WTC11 (cell line): ENCODE data around the gene CSNK2A2. TPM values are rescaled to one million over a fixed set of nuclear protein-coding genes. Genes with fewer than 3 reads are reported as not detected.
A peak's percentile ranks its signal among the peaks of the same experiment; 100 is the strongest.

Experiments
- ATAC-seq: fragments of 200-7000 bp; cut with Tn5 transposase; 2 replicates; pipeline ENCODE4 v1.10.0; 2021; ENCODE audit warnings: mild to moderate bottlenecking, moderate library complexity
- CTCF ChIA-PET: fragments of 300-600 bp; sonication (Branson Sonifier 250); formaldehyde crosslinking; loops from one replicate; lab custom pipeline; 2021; ENCODE audit warnings: antibody characterized with exemption; lab: Charles Lee
- POLR2A ChIA-PET: fragments of 350-600 bp; sonication (Branson Sonifier 250); formaldehyde crosslinking; loops from one replicate; lab custom pipeline; 2021; ENCODE audit warnings: antibody characterized with exemption; lab: Charles Lee
- DNase-seq: peaks from one replicate; pipeline ENCODE4 v3.0.0; 2021; ENCODE audit warnings: low spot score
- H3K27ac Mint-ChIP-seq: 2 replicates; pipeline ENCODE4 v1.8.0; 2021; ENCODE audit warnings: mixed read lengths
- H3K27me3 Mint-ChIP-seq: 2 replicates; pipeline ENCODE4 v1.8.0; 2021; ENCODE audit warnings: low read depth, mild to moderate bottlenecking, moderate library complexity, mixed read lengths
- H3K36me3 Mint-ChIP-seq: 2 replicates; pipeline ENCODE4 v1.8.0; 2021; ENCODE audit warnings: mixed read lengths
- H3K4me1 Mint-ChIP-seq: 2 replicates; pipeline ENCODE4 v1.8.0; 2022; ENCODE audit warnings: mixed read lengths
- H3K4me3 Mint-ChIP-seq: 2 replicates; pipeline ENCODE4 v1.8.0; 2021; ENCODE audit warnings: mild to moderate bottlenecking, moderate library complexity, mixed read lengths
- H3K9me3 Mint-ChIP-seq: 2 replicates; pipeline ENCODE4 v1.8.0; 2021; ENCODE audit warnings: mixed read lengths
- AR ChIP-seq: fragments of 250-450 bp; sonication (Bioruptor Pico); IDR thresholded peaks from 2 replicates; pipeline ENCODE4 v1.9.0; 2021; ENCODE audit warnings: mild to moderate bottlenecking
- CREB1 ChIP-seq: sonication (generic); formaldehyde crosslinking; IDR thresholded peaks from 2 replicates; pipeline ENCODE4 v1.8.0; 2023; ENCODE audit warnings: mild to moderate bottlenecking, missing genetic modification reagents
- FOXP4 ChIP-seq: sonication (generic); formaldehyde crosslinking; IDR thresholded peaks from 2 replicates; pipeline ENCODE4 v1.8.0; 2022; ENCODE audit warnings: mild to moderate bottlenecking, missing genetic modification reagents
- SMAD4 ChIP-seq: sonication (generic); formaldehyde crosslinking; IDR thresholded peaks from 2 replicates; pipeline ENCODE4 v1.8.0; 2022; ENCODE audit warnings: mild to moderate bottlenecking, missing genetic modification reagents
- STAT6 ChIP-seq: sonication (generic); formaldehyde crosslinking; conservative IDR thresholded peaks from 2 replicates; pipeline ENCODE4 v1.8.1; 2023; ENCODE audit warnings: mild to moderate bottlenecking, low read depth, missing genetic modification reagents, moderate library complexity
- TEAD1 ChIP-seq: sonication (generic); formaldehyde crosslinking; IDR thresholded peaks from 2 replicates; pipeline ENCODE4 v1.8.0; 2022; ENCODE audit warnings: mild to moderate bottlenecking, missing genetic modification reagents
- ZNF138 ChIP-seq: sonication (generic); formaldehyde crosslinking; conservative IDR thresholded peaks from 2 replicates; pipeline ENCODE4 v1.8.1; 2022; ENCODE audit warnings: mild to moderate bottlenecking, moderate library complexity, missing genetic modification reagents
- ZNF263 ChIP-seq: sonication (generic); formaldehyde crosslinking; IDR thresholded peaks from 2 replicates; pipeline ENCODE4 v1.8.1; 2022; ENCODE audit warnings: low read depth, mild to moderate bottlenecking, moderate library complexity, missing genetic modification reagents
- ZNF317 ChIP-seq: sonication (generic); formaldehyde crosslinking; IDR thresholded peaks from 2 replicates; pipeline ENCODE4 v1.8.1; 2023; ENCODE audit warnings: low read depth, mild to moderate bottlenecking, moderate library complexity, missing genetic modification reagents, borderline replicate concordance
- ZNF396 ChIP-seq: fragments of 250-450 bp; sonication (Bioruptor Pico); IDR thresholded peaks from 2 replicates; pipeline ENCODE4 v1.8.0; 2021; ENCODE audit warnings: mild to moderate bottlenecking, moderate library complexity, borderline replicate concordance
- ZNF416 ChIP-seq: fragments of 250-450 bp; sonication (Bioruptor Pico); IDR thresholded peaks from 2 replicates; pipeline ENCODE4 v1.9.0; 2021; ENCODE audit warnings: mild to moderate bottlenecking, inconsistent platforms
- ZNF671 ChIP-seq: fragments of 250-450 bp; sonication (Bioruptor Pico); IDR thresholded peaks from 2 replicates; pipeline ENCODE4 v1.8.0; 2021; ENCODE audit warnings: mild to moderate bottlenecking
- total RNA-seq: library from RNA; stranded (reverse); gene quantifications from 3 replicates; pipeline ENCODE4 v1.2.3, GENCODE V29; 2021
- TF ChIP-seq, protein P1 (sequence below): fragments of 250-450 bp; sonication (Bioruptor Pico); IDR thresholded peaks from 2 replicates; pipeline ENCODE4 v1.9.0; 2021; ENCODE audit warnings: mild to moderate bottlenecking, borderline replicate concordance

Gene CSNK2A2
- total RNA-seq, 1 experiment from 2014 or later, result 114 TPM

GRCh38 chr16:58138852-58139251 lies 59.1 kb downstream of the CSNK2A2 start:
- ChIA-PET CTCF (no interaction called here), POLR2A (no interaction called here)
- Mint-ChIP-seq H3K27me3 (peaks cover 8% of the 10 kb centered on the region), H3K4me3 (no peak overlapping the region), H3K36me3 (peaks cover 23% of the 10 kb centered on the region), H3K4me1 (peaks cover 3% of the 10 kb centered on the region; the same call in 1 of the 2 replicates), H3K27ac (no peak overlapping the region), H3K9me3 (peaks cover 40% of the 10 kb centered on the region)
- DNase-seq (no peak), ATAC-seq (no peak)
- TF ChIP-seq ZNF138 (CRISPR knock-in tag) (no peak), AR (CRISPR knock-in tag) (no peak), STAT6 (CRISPR knock-in tag) (no peak), FOXP4 (CRISPR knock-in tag) (no peak), ZNF416 (no peak), ZNF396 (CRISPR knock-in tag) (no peak), ZNF671 (no peak)

DNA sequence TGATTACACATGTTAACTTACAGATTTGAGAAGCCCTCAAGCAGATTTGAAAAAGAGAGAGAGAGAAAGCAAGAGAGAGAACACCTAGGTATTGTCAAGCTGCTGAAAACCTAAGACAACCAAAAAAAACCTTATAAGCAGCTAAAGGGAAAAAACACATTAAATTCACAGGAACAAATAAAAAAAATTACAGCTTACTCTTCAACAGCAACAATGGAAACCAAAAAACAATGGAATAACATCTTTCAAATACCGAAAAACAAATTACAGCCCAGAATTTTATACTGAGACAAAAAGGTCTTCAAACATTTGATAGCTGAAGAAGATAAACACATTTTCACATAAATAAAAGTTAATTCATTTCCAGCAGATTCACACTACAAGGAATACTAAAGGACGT lies 60.3 kb downstream of the CSNK2A2 start:
- CTCF ChIA-PET, result interaction anchor here (1.5 kb wide), 1 partner anchor 8 kb away, joined by 3 read pairs; the partner anchor contains the start of gene CFAP20
- H3K27me3 Mint-ChIP-seq, result peaks cover 8% of the 10 kb centered on the region
- peaks cover 40% of the 10 kb centered on the region for H3K9me3 Mint-ChIP-seq
- no peak for TF ChIP-seq CREB1 (CRISPR knock-in tag)
- TF ChIP-seq ZNF317 (CRISPR knock-in tag), result peak; percentile 76; the same call in 1 of the 2 replicates
- H3K36me3 Mint-ChIP-seq, result peaks cover 23% of the 10 kb centered on the region
- ATAC-seq, result no peak
- no peak overlapping the region for H3K4me3 Mint-ChIP-seq
- peaks cover 3% of the 10 kb centered on the region; the same call in 1 of the 2 replicates for H3K4me1 Mint-ChIP-seq
- no peak for DNase-seq
- POLR2A ChIA-PET, result no interaction called here
- no peak overlapping the region for H3K27ac Mint-ChIP-seq

DNA sequence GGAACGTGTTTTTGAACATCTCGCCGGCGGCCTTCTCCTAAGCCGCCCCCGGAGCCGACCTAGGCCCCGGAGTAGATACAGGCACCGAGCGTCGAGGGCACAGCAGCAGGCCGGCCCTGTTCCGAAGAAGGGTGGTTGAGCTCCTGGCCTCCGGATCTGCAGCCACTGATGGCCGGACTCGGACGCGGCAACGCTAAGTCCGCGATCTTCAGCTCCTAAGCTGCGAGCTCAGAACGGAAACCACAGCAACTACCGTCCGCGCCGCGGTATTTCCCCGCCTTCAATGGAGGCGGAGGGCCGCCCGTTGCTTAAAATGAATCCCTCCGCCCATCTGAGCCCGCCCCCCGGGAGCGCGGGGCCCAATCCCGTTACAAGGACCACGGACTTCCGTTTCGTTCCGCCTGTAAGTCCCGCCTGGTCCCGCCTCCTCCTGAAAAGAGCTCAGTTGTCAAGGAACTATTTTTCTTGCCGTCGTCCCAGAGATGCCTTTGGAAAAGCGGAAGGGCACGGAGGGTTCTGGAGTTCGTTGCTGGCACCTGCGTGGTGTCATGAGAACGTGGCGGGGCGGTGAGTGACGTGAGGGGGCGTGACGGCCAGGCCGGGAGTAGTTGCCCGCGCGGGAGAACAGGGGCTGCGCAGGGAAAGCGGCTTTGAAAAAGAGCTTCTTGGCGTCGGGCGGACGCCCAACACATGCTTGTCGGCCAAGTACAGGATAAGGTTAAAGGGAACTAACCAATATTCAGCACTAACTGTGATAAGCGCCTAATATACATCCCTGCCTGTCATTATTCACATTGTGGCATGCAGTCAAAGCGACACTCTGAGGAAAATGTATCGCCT lies 68.6 kb downstream of the CSNK2A2 start, which contains the start of gene CFAP20:
Gene CFAP20 (minus strand): TSS at position 285 of the 840 bp plus-strand sequence. CDS start 266 bp downstream, at position 19.
- peak; percentile 94 for ATAC-seq
- DNase-seq, result peak; percentile 97
- Mint-ChIP-seq H3K4me1 (peaks cover 29% of the 10 kb centered on the region), H3K27me3 (no peaks in the 10 kb centered on the region; the same call in 1 of the 2 replicates), H3K4me3 (peak within 1 kb of the TSS; percentile 87), H3K9me3 (no peaks in the 10 kb centered on the region), H3K36me3 (no peaks in the 10 kb centered on the region), H3K27ac (peak within 1 kb of the TSS; percentile 96)
- POLR2A ChIA-PET, result interaction anchor here (0.6 to 2.9 kb wide), 14 partner anchors 9 to 1063 kb away, joined by 3 to 29 read pairs (median 4); partner anchors contain the start of genes MMP15 and USB1
- CTCF ChIA-PET, result interaction anchor here (0.6 to 2.3 kb wide), 31 partner anchors 8 to 358 kb away, joined by 3 to 38 read pairs (median 4); partner anchors contain the start of gene MMP15
- TF ChIP-seq ZNF263 (CRISPR knock-in tag) (no peak), SMAD4 (CRISPR knock-in tag) (no peak), TEAD1 (CRISPR knock-in tag) (peak; percentile 93)
- TF ChIP-seq, protein P1, sequence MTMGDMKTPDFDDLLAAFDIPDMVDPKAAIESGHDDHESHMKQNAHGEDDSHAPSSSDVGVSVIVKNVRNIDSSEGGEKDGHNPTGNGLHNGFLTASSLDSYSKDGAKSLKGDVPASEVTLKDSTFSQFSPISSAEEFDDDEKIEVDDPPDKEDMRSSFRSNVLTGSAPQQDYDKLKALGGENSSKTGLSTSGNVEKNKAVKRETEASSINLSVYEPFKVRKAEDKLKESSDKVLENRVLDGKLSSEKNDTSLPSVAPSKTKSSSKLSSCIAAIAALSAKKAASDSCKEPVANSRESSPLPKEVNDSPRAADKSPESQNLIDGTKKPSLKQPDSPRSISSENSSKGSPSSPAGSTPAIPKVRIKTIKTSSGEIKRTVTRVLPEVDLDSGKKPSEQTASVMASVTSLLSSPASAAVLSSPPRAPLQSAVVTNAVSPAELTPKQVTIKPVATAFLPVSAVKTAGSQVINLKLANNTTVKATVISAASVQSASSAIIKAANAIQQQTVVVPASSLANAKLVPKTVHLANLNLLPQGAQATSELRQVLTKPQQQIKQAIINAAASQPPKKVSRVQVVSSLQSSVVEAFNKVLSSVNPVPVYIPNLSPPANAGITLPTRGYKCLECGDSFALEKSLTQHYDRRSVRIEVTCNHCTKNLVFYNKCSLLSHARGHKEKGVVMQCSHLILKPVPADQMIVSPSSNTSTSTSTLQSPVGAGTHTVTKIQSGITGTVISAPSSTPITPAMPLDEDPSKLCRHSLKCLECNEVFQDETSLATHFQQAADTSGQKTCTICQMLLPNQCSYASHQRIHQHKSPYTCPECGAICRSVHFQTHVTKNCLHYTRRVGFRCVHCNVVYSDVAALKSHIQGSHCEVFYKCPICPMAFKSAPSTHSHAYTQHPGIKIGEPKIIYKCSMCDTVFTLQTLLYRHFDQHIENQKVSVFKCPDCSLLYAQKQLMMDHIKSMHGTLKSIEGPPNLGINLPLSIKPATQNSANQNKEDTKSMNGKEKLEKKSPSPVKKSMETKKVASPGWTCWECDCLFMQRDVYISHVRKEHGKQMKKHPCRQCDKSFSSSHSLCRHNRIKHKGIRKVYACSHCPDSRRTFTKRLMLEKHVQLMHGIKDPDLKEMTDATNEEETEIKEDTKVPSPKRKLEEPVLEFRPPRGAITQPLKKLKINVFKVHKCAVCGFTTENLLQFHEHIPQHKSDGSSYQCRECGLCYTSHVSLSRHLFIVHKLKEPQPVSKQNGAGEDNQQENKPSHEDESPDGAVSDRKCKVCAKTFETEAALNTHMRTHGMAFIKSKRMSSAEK (CRISPR knock-in tag), result no peak
